Measurements from ENCODE around the gene FXYD6.

GRCh38 chr11:117906126-117906525 is 29.7 kb upstream of the FXYD6 start:
- TF ChIP-seq CTCF (IDR thresholded peaks at IDR 0.05) = no peak
- TF ChIP-seq EP300 (IDR thresholded peaks at IDR 0.05) = no peak
- TF ChIP-seq POLR2A (IDR thresholded peaks at IDR 0.05) = no peak

Data from stomach (tissue), 4 donors.